Gastrocnemius medialis (tissue), 4 donors: Measurements from ENCODE around the gene ANXA11.

Source experiments
- POLR2A ChIP-seq, 2 donors: fragments of 450-650 bp; IDR thresholded peaks; one replicate each; pipeline ENCODE4 v1.6.1; 2017; ENCODE audit warnings: antibody characterized with exemption in 2 of 2, mild to moderate bottlenecking in 2 of 2, moderate library complexity in 2 of 2
- TF ChIP-seq, protein P1 (sequence below), 5 experiments: fragments of 450-650 bp in 3 of 5; fragments of 200-600 bp in 2 of 5; sonication (generic) in 2 of 5; IDR thresholded peaks in 4 of 5; conservative IDR thresholded peaks in 1 of 5; 1 replicate in 4 of 5; 2 replicates in 1 of 5; pipeline ENCODE4 v1.5.1; 2016 to 2019; ENCODE audit warnings: antibody characterized with exemption in 5 of 5, mild to moderate bottlenecking in 3 of 5, moderate library complexity in 3 of 5

DNA sequence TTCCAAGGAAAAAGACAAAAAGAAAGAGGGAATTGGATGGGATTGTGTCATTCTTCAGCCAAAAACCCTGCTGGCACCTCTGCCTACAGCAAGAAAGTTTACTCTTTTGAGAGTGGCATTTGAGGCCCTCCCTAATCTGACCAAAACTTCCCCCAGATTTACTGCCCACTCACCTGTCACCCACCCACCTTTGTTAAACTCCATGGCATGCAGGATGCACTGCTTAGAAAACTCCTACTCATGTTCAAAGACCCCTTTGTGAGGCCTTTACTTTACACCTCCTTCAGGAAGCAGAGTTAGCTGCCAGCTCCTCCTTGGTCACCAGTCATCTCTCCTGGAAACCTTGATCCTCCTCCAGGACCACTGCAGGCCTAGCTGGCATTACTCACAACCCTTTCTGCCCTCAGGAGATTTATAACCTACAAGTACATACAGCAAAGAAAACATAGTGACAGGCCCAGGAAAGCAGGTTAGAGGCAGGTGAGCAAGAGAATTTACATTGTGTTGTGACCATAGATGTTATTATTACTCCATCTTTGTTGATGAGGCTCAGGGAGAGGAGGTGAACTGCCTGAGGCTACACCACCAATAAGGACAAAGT lies 83.1 kb downstream of the ANXA11 start:
- TF ChIP-seq, protein P1, sequence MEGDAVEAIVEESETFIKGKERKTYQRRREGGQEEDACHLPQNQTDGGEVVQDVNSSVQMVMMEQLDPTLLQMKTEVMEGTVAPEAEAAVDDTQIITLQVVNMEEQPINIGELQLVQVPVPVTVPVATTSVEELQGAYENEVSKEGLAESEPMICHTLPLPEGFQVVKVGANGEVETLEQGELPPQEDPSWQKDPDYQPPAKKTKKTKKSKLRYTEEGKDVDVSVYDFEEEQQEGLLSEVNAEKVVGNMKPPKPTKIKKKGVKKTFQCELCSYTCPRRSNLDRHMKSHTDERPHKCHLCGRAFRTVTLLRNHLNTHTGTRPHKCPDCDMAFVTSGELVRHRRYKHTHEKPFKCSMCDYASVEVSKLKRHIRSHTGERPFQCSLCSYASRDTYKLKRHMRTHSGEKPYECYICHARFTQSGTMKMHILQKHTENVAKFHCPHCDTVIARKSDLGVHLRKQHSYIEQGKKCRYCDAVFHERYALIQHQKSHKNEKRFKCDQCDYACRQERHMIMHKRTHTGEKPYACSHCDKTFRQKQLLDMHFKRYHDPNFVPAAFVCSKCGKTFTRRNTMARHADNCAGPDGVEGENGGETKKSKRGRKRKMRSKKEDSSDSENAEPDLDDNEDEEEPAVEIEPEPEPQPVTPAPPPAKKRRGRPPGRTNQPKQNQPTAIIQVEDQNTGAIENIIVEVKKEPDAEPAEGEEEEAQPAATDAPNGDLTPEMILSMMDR (IDR thresholded peaks at IDR 0.05 in 4 of 5, conservative IDR thresholded peaks at IDR 0.05 in 1 of 5): no peak
- no peak for TF ChIP-seq POLR2A (IDR thresholded peaks at IDR 0.05)
